Fibroblast of mammary gland (primary cell): ENCODE data around the gene FANK1.

Experiments
- DNase-seq: peaks from one replicate; pipeline ENCODE4 v3.0.0-alpha.2; 2010; ENCODE audit warnings: low read depth
- H3K4me3 ChIP-seq: 2 replicates; pipeline ENCODE4 v1.5.1; 2011; ENCODE audit warnings: low read depth, mild to moderate bottlenecking, low read length, moderate library complexity; ENCODE audit not compliant: control insufficient read depth
- CTCF ChIP-seq: conservative IDR thresholded peaks from 2 replicates; pipeline ENCODE4 v1.5.1; 2011; ENCODE audit warnings: low read depth, low read length, inconsistent platforms; ENCODE audit not compliant: control insufficient read depth, insufficient read depth

Gene FANK1

GRCh38 chr10:125940515-125940914 is 44.2 kb downstream of the FANK1 start:
- H3K4me3 ChIP-seq: no peak overlapping the region
- DNase-seq: no peak
- TF ChIP-seq CTCF: no peak

- H3K4me3 ChIP-seq: no peak overlapping the region
- TF ChIP-seq CTCF: no peak
- DNase-seq: no peak
Observed at GRCh38 chr10:125951290-125951689, 54.9 kb downstream of the FANK1 start.

- H3K4me3 ChIP-seq: no peak overlapping the region
- no peak for TF ChIP-seq CTCF
- no peak for DNase-seq
Observed at GRCh38 chr10:125953778-125954385, 57.5 kb downstream of the FANK1 start.

GRCh38 chr10:125955766-125956165 is 59.4 kb downstream of the FANK1 start:
- TF ChIP-seq CTCF: no peak
- DNase-seq: no peak
- no peak overlapping the region for H3K4me3 ChIP-seq

- no peak for TF ChIP-seq CTCF
- no peak for DNase-seq
Observed at GRCh38 chr10:125961743-125962142, 65.4 kb downstream of the FANK1 start.

GRCh38 chr10:125962200-125962599 is 65.8 kb downstream of the FANK1 start:
- H3K4me3 ChIP-seq: no peak overlapping the region
- TF ChIP-seq CTCF: no peak
- DNase-seq: no peak

More at GRCh38 chr10:125961743-125962142, 65.4 kb downstream of the FANK1 start:
- no peak overlapping the region for H3K4me3 ChIP-seq

- no peak overlapping the region for H3K4me3 ChIP-seq
- no peak for DNase-seq
- no peak for TF ChIP-seq CTCF
Observed at GRCh38 chr10:125964558-125964957, 68.2 kb downstream of the FANK1 start.
